Measurements from ENCODE around the gene GPN1.
"Not testable (repeated sequence)": the region's sequence is repeated elsewhere in the genome, so short reads cannot be mapped to it uniquely, and the experiment has no call there.

The GPN1 gene

DNA sequence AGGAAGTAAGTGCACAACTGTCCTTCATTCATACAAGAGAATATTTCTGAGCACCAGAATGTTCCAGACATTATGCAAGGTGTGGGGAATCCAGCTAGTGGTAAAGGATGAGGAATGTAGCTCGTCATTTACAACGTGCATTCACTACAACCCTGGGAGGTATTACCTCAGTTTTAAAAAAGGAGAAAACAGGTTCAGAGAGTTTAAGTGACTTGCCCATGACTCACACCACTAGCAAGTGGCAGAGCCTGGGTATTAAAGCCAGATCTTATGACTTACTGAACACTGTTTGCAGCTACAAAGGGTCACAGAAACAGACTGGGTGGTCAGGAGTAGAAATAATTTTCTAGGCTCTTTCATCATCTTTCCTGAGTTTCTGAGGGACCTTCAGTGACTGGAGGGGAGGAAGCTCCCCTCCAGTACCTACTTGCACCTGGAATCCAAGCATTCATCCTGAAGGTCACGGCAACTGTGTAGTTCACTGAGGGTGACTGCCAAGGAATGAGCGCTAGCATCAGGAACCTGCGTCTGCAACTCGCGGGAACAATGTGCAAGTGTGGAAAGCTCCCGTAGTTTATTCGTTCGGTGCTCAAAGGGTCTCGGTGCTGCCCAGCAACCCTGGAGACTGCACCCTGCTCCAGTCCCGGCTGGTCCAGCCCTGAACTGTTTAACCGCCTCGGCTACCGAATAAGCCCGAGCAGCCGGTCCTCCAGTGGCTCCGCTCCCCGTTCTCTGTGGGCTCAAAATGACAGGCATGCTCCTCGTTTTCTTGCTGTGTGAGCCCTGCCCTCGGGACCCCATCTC is 685 bp upstream of the GPN1 start:
- H3K4me2 ChIP-seq (ENCODE audit: low read length): peak overlapping the region; percentile 87
- H3K36me3 ChIP-seq (ENCODE audit: insufficient read depth, low read length): peaks cover 40% of the 10 kb centered on the region
- H3K4me1 ChIP-seq (ENCODE audit: control insufficient read depth, insufficient read depth, low read length): peaks cover 33% of the 10 kb centered on the region
- no peaks in the 10 kb centered on the region for H3K9me3 ChIP-seq (replicated peaks; ENCODE audit: low read length)
- no peaks in the 10 kb centered on the region for H3K27me3 ChIP-seq (ENCODE audit: control insufficient read depth, insufficient read depth, low read length)
- peak overlapping the region; percentile 96 for H3K9ac ChIP-seq (ENCODE audit: low read depth, low read length)
- peak overlapping the region; percentile 87 for H3K4me3 ChIP-seq (ENCODE audit: low read length)

DNA sequence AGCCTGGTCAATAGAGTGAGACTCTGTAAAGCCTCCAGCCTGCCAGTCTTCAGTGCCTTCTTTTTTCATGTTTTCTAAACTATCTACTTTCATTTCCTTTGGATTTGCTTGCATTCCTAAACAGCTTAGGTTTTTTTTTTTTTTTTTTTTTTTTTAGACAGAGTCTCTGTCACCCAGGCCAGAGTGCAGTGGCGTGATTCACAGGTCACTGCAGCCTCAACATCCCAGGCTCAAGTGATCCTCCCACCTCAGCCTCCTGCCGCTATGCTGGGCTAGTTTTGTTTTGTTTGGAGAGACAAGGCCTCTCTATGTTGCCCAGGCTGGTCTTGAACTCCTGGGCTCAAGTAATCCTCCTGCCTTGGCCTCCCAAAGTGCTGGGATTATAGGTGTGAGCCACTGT is 1.4 kb downstream of the GPN1 start:
- H3K9ac ChIP-seq (ENCODE audit: low read depth, low read length); H3K4me2 ChIP-seq (ENCODE audit: low read length); H3K4me3 ChIP-seq (ENCODE audit: low read length); H3K27me3 ChIP-seq (ENCODE audit: control insufficient read depth, insufficient read depth, low read length); H3K9me3 ChIP-seq (replicated peaks; ENCODE audit: low read length): not testable (repeated sequence)
- peaks cover 27% of the 10 kb centered on the region for H3K4me1 ChIP-seq (ENCODE audit: control insufficient read depth, insufficient read depth, low read length)
- H3K36me3 ChIP-seq (ENCODE audit: insufficient read depth, low read length): peaks cover 33% of the 10 kb centered on the region

DNA sequence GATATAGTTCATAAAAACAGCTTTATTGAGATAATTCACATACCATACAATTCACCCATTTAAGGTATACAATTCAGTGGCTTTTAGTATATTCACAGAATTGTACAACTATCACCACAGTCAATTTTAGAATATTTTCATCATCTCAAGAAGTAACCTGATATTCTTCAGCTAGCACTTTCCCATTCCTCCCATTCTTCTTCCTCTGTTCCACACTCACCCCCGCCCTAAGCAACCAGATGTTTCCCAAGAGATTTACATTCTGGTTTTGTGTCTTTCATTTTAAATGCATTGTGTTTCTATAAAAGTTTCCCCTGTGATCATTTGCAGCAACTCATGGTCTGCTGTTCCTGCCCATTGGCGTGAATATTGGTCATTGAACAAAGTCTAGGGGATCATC is 5.4 kb downstream of the GPN1 start:
- no peaks in the 10 kb centered on the region for H3K9me3 ChIP-seq (replicated peaks; ENCODE audit: low read length)
- H3K27me3 ChIP-seq (ENCODE audit: control insufficient read depth, insufficient read depth, low read length): no peaks in the 10 kb centered on the region
- H3K4me2 ChIP-seq (ENCODE audit: low read length): no peak overlapping the region
- peaks cover 29% of the 10 kb centered on the region for H3K4me1 ChIP-seq (ENCODE audit: control insufficient read depth, insufficient read depth, low read length)
- H3K9ac ChIP-seq (ENCODE audit: low read depth, low read length): no peak overlapping the region
- H3K36me3 ChIP-seq (ENCODE audit: insufficient read depth, low read length): peaks cover 54% of the 10 kb centered on the region
- no peak overlapping the region for H3K4me3 ChIP-seq (ENCODE audit: low read length)

DNA sequence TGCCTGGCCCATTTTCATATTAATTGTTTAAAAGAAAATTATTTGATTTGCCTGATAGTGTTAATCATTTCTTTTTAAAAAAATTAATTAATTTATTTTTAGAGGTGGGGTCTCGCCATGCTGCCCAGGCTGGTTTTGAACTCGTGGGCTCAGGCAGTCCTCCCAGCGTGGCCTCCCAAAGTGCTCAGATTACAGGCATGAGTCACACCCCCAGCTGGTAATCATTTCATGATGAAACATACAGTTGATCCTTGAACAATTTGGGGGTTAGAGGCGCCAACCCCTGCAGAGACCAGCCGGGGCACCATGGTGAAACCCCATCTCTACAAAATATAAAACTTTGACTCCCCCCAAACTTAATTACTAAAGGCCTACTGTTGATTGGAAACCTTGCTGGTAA is 7.9 kb downstream of the GPN1 start:
- no peak overlapping the region for H3K4me3 ChIP-seq (ENCODE audit: low read length)
- H3K9ac ChIP-seq (ENCODE audit: low read depth, low read length): no peak overlapping the region
- no peaks in the 10 kb centered on the region for H3K9me3 ChIP-seq (replicated peaks; ENCODE audit: low read length)
- H3K4me2 ChIP-seq (ENCODE audit: low read length): no peak overlapping the region
- peaks cover 70% of the 10 kb centered on the region for H3K36me3 ChIP-seq (ENCODE audit: insufficient read depth, low read length)
- H3K4me1 ChIP-seq (ENCODE audit: control insufficient read depth, insufficient read depth, low read length): peaks cover 25% of the 10 kb centered on the region
- no peaks in the 10 kb centered on the region for H3K27me3 ChIP-seq (ENCODE audit: control insufficient read depth, insufficient read depth, low read length)

DNA sequence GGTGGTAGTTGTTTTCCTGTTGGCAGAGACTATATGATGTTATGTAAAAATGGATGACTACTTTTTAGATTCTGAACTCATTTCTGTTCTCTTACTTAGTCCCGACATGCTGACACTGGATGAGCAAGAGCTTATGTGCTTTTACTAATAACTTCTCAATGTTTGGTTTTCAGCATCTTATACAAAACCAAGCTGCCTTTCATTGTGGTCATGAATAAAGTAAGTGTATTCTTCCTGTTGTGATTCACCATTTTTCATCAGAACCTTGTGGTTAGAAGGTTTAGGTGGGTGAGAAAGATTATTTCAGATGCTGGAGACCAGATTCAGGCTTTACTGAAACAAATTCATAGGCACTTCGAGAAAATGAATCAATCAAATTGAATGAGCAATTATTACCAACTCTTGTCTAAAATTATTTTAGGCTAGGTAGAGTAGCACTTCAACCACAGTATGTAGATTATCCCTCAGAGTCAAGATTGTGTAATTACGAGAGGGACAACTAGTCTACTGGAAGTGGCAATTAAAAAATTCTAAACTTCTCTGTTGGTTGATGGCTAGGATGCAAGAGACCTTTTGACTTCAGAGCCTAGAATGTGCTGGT is 9.3 kb downstream of the GPN1 start:
- Histone ChIP-seq H3K9me3 (replicated peaks; ENCODE audit: low read length) (no peaks in the 10 kb centered on the region), H3K4me2 (ENCODE audit: low read length) (peak overlapping the region; percentile 64), H3K4me1 (ENCODE audit: control insufficient read depth, insufficient read depth, low read length) (peaks cover 25% of the 10 kb centered on the region), H3K9ac (ENCODE audit: low read depth, low read length) (peak overlapping the region; percentile 43), H3K27me3 (ENCODE audit: control insufficient read depth, insufficient read depth, low read length) (no peaks in the 10 kb centered on the region), H3K4me3 (ENCODE audit: low read length) (no peak overlapping the region), H3K36me3 (ENCODE audit: insufficient read depth, low read length) (peaks cover 62% of the 10 kb centered on the region)

DNA sequence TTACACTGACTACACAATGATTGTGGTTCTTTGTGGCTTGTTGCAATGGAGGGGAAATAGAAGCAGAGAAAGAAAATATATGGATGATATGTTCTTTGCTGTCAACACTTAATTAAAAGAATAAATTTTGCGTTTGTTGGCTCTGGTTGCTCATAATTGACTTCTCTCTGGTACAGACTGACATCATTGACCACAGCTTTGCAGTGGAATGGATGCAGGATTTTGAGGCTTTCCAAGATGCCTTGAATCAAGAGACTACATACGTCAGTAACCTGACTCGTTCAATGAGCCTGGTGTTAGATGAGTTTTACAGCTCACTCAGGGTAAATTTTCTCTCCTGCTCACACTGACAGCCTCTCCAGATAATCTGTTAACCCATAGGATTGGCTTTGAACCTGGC is 9.9 kb downstream of the GPN1 start:
- Histone ChIP-seq H3K4me2 (ENCODE audit: low read length) (peak overlapping the region; percentile 64), H3K9me3 (replicated peaks; ENCODE audit: low read length) (no peaks in the 10 kb centered on the region), H3K36me3 (ENCODE audit: insufficient read depth, low read length) (peaks cover 66% of the 10 kb centered on the region), H3K9ac (ENCODE audit: low read depth, low read length) (peak overlapping the region; percentile 43), H3K4me3 (ENCODE audit: low read length) (no peak overlapping the region), H3K4me1 (ENCODE audit: control insufficient read depth, insufficient read depth, low read length) (peaks cover 25% of the 10 kb centered on the region), H3K27me3 (ENCODE audit: control insufficient read depth, insufficient read depth, low read length) (no peaks in the 10 kb centered on the region)

DNA sequence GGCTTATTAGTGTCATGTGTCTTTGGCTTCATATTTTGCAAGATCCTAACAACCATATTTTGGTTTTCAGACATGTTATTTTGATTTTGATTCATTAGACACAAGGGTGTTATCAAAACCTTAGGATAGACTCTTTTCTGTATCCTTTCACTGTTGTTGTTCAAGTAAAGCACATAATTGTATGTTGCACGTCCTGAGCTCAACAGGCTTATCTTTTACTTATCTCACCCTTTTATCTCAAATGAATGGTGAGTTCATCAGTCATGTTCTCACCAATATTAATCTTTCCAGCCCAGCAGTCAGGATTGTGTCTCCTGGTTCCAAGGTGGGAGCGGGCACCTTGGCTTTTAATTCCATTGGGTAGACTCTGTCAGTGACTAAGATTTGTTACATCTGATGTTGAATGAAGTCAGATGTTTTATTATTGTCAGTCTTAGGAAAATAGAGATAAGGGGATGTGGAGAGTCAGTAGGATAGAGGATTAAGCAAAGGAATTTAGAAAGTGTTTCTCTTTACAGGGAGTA is 11.9 kb downstream of the GPN1 start:
- Histone ChIP-seq H3K4me2 (ENCODE audit: low read length) (no peak overlapping the region), H3K9me3 (replicated peaks; ENCODE audit: low read length) (no peaks in the 10 kb centered on the region), H3K36me3 (ENCODE audit: insufficient read depth, low read length) (peaks cover 61% of the 10 kb centered on the region), H3K4me1 (ENCODE audit: control insufficient read depth, insufficient read depth, low read length) (peaks cover 25% of the 10 kb centered on the region), H3K27me3 (ENCODE audit: control insufficient read depth, insufficient read depth, low read length) (no peaks in the 10 kb centered on the region), H3K4me3 (ENCODE audit: low read length) (no peak overlapping the region), H3K9ac (ENCODE audit: low read depth, low read length) (no peak overlapping the region)

DNA sequence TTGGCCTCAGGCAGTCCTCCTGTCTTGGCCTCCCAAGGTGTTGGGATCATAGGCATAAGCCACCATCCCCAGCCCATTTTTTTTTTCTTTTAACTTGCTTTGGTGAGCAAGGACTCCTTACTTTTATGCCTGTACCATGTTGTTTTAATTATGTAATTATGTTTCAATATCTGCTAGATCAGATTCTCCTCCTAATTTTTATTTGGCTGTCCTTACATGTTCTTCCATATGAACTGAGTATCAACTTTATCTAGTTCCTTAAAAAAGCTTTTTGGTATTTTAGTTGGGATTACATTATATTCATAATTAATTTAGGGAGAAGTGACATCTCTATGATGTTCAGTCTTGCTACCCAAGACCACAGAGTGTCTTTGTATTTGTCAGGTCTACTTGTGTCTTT is 16.3 kb downstream of the GPN1 start:
- no peaks in the 10 kb centered on the region for H3K4me1 ChIP-seq (ENCODE audit: control insufficient read depth, insufficient read depth, low read length)
- no peaks in the 10 kb centered on the region for H3K9me3 ChIP-seq (replicated peaks; ENCODE audit: low read length)
- H3K4me3 ChIP-seq (ENCODE audit: low read length): no peak overlapping the region
- H3K27me3 ChIP-seq (ENCODE audit: control insufficient read depth, insufficient read depth, low read length): no peaks in the 10 kb centered on the region
- peaks cover 69% of the 10 kb centered on the region for H3K36me3 ChIP-seq (ENCODE audit: insufficient read depth, low read length)
- no peak overlapping the region for H3K9ac ChIP-seq (ENCODE audit: low read depth, low read length)
- no peak overlapping the region for H3K4me2 ChIP-seq (ENCODE audit: low read length)

DNA sequence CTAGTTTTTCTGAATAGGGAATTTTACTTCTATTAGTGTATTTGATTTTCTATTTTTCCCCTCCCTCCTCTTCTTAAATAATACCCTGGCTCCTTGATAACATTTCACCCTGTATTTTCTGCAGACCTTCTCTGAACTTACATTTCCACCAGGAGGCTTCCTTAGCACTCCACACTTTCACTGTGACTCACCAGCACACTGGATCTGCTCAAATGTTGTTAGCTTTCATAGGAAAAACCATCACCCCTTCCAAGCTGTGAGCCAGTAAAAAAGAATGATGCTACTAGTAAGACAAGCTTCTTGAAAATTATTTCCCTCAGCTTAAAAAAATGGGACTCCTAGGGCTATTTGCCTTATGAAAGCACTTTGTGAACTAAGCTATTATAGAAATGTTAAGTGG is 18.4 kb downstream of the GPN1 start:
- Histone ChIP-seq H3K9ac (ENCODE audit: low read depth, low read length) (no peak overlapping the region), H3K36me3 (ENCODE audit: insufficient read depth, low read length) (peaks cover 68% of the 10 kb centered on the region), H3K4me3 (ENCODE audit: low read length) (no peak overlapping the region), H3K27me3 (ENCODE audit: control insufficient read depth, insufficient read depth, low read length) (no peaks in the 10 kb centered on the region), H3K4me1 (ENCODE audit: control insufficient read depth, insufficient read depth, low read length) (no peaks in the 10 kb centered on the region), H3K9me3 (replicated peaks; ENCODE audit: low read length) (no peaks in the 10 kb centered on the region), H3K4me2 (ENCODE audit: low read length) (no peak overlapping the region)

DNA sequence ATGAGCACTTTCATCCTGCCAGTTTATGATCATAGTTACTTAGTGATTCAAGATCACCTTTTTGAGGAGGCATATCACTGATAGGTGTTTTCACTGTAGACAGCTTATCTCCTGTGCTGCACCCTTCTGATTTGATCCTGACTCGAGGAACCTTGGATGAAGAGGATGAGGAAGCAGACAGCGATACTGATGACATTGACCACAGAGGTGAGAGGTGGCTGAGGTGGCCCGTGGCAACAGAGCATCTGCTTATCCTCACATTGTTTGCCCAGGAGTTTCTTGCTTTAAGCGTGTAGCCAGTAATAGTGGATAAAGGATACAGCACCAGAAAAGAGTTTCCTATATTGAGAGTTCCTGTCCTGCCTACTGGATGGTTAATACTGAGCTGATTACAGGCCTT is 18.9 kb downstream of the GPN1 start:
- Histone ChIP-seq H3K27me3 (ENCODE audit: control insufficient read depth, insufficient read depth, low read length) (no peaks in the 10 kb centered on the region), H3K36me3 (ENCODE audit: insufficient read depth, low read length) (peaks cover 72% of the 10 kb centered on the region), H3K9me3 (replicated peaks; ENCODE audit: low read length) (no peaks in the 10 kb centered on the region), H3K4me3 (ENCODE audit: low read length) (no peak overlapping the region), H3K4me1 (ENCODE audit: control insufficient read depth, insufficient read depth, low read length) (no peaks in the 10 kb centered on the region), H3K9ac (ENCODE audit: low read depth, low read length) (no peak overlapping the region), H3K4me2 (ENCODE audit: low read length) (no peak overlapping the region)

DNA sequence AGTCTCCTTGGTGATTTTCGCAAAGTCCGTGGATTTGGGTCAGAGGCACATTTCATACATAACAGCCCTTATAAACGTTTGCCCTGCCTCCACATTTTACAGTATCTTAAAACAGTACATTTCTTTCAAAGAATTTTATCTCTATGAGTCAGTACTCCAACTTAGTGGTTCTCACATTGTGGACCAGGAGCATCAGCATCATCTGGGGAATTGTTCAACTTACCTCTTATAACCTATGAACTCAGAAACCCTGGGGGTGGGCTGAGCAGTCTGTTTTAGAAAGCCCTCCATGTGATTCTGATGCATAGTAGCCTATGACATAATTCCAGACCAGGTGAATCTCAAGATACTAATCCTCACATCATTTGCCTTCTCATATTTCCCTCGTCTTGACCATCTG is 22.2 kb downstream of the GPN1 start:
- Histone ChIP-seq H3K4me1 (ENCODE audit: control insufficient read depth, insufficient read depth, low read length) (peaks cover 3% of the 10 kb centered on the region), H3K4me2 (ENCODE audit: low read length) (no peak overlapping the region), H3K36me3 (ENCODE audit: insufficient read depth, low read length) (peaks cover 81% of the 10 kb centered on the region), H3K9me3 (replicated peaks; ENCODE audit: low read length) (no peaks in the 10 kb centered on the region), H3K9ac (ENCODE audit: low read depth, low read length) (no peak overlapping the region), H3K27me3 (ENCODE audit: control insufficient read depth, insufficient read depth, low read length) (no peaks in the 10 kb centered on the region), H3K4me3 (ENCODE audit: low read length) (no peak overlapping the region)

DNA sequence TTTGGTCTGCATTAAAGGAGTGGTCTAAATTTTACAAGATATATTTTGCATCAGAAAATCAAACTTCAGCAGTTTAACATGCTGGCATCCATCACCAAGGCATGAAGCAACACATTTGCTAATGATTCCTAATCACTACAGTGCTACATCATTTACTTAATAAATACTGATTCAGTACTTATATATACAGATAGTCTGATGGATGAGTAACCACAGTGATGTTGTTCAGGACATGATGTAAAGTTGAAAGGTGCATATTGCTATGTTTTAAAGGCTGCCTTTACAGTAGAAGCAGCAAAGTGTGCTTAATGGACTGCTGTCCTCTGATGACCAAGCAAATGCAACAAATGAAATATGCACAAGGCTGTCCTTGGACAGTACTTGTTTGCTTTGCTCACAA is 23.5 kb downstream of the GPN1 start:
- Histone ChIP-seq H3K9ac (ENCODE audit: low read depth, low read length) (no peak overlapping the region), H3K36me3 (ENCODE audit: insufficient read depth, low read length) (peaks cover 77% of the 10 kb centered on the region), H3K4me2 (ENCODE audit: low read length) (no peak overlapping the region), H3K27me3 (ENCODE audit: control insufficient read depth, insufficient read depth, low read length) (no peaks in the 10 kb centered on the region), H3K9me3 (replicated peaks; ENCODE audit: low read length) (no peaks in the 10 kb centered on the region), H3K4me1 (ENCODE audit: control insufficient read depth, insufficient read depth, low read length) (peaks cover 3% of the 10 kb centered on the region), H3K4me3 (ENCODE audit: low read length) (no peak overlapping the region)
